Measurements from ENCODE around the gene FREM1.

The FREM1 gene

DNA sequence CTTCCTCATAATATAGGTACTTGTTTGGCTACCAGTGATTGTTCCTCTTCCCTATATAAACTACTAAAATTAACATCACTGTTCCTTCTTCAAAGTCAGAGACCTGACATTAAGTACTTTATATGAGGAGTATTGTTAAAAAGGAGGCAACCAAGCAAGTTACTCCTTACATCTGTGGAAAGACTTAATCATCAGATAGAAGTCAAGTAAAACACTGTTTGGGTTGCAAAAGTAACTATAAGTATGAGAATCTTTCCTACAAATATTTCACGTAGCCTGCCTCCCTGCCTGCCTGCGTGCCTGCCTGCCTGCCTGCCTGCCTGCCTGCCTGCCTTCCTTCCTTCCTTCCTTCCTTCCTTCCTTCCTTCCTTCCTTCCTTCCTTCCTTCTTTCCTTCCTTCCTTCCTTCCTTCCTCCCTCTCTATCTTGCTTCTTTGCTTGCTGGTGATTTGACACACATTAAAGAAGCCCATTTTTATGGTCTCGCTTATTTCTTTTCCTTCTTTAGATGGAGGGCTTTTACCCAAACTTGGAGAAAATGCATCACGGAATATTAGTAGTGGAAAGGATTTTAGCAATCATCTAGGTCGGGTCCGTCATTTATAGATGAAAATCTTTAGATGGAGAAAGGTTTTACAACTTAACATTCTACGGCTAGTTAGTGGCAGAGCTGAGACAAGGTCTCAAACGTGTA lies 190.9 kb downstream of the FREM1 start:
- Histone ChIP-seq H4K20me1 (ENCODE audit: insufficient read depth, low read length) (no peaks in the 10 kb centered on the region), H3K9ac (ENCODE audit: low read length) (no peak overlapping the region), H3K9me3 (ENCODE audit: low read length) (no peaks in the 10 kb centered on the region), H3F3A (ENCODE audit: insufficient read depth, low read length) (no peaks in the 10 kb centered on the region), H3K4me3 (ENCODE audit: low read depth, low read length, poor library complexity, severe bottlenecking) (no peak overlapping the region), H3K36me3 (ENCODE audit: insufficient read depth, low read length) (no peaks in the 10 kb centered on the region), H3K4me1 (ENCODE audit: insufficient read depth, low read length, severe bottlenecking) (no peaks in the 10 kb centered on the region), H3K79me2 (ENCODE audit: insufficient read depth, low read length) (no peaks in the 10 kb centered on the region), H3K27ac (ENCODE audit: low read depth, low read length, poor library complexity, severe bottlenecking) (no peak overlapping the region), H3K27me3 (ENCODE audit: insufficient read depth, low read length) (no peaks in the 10 kb centered on the region), H3K9me2 (ENCODE audit: low read depth, low read length) (no peaks in the 10 kb centered on the region), H3K4me2 (ENCODE audit: low read length) (no peak overlapping the region), H2AFZ (ENCODE audit: low read length) (no peak overlapping the region)
- TF ChIP-seq, protein P1, sequence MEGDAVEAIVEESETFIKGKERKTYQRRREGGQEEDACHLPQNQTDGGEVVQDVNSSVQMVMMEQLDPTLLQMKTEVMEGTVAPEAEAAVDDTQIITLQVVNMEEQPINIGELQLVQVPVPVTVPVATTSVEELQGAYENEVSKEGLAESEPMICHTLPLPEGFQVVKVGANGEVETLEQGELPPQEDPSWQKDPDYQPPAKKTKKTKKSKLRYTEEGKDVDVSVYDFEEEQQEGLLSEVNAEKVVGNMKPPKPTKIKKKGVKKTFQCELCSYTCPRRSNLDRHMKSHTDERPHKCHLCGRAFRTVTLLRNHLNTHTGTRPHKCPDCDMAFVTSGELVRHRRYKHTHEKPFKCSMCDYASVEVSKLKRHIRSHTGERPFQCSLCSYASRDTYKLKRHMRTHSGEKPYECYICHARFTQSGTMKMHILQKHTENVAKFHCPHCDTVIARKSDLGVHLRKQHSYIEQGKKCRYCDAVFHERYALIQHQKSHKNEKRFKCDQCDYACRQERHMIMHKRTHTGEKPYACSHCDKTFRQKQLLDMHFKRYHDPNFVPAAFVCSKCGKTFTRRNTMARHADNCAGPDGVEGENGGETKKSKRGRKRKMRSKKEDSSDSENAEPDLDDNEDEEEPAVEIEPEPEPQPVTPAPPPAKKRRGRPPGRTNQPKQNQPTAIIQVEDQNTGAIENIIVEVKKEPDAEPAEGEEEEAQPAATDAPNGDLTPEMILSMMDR (IDR thresholded peaks at IDR 0.05; ENCODE audit: low read length): no peak
- no peak for TF ChIP-seq EZH2 (IDR thresholded peaks at IDR 0.05; ENCODE audit: borderline replicate concordance, low read length)

DNA sequence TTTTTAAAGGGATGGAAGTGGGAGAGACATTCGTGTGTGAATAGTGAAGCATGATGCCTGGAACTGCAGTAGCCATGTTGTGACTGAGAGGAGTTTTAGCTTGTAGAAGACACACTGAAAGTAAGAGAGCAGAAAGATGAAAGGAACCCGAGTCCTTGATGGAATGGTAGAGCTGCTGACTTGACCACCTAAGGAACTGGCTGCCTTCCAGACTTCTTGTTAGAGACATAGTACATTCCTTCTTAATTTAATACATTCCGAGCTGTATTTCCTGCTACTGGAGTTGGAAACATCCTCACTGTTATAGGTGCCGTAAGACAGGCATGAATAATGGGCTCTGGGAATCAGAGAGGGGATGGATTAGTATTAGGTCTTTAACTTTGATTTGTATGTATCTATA lies 195.1 kb downstream of the FREM1 start:
- H4K20me1 ChIP-seq (ENCODE audit: insufficient read depth, low read length): no peaks in the 10 kb centered on the region
- H3K27me3 ChIP-seq (ENCODE audit: insufficient read depth, low read length): no peaks in the 10 kb centered on the region
- H3K27ac ChIP-seq (ENCODE audit: low read depth, low read length, poor library complexity, severe bottlenecking): no peak overlapping the region
- no peaks in the 10 kb centered on the region for H3K36me3 ChIP-seq (ENCODE audit: insufficient read depth, low read length)
- no peak overlapping the region for H3K4me3 ChIP-seq (ENCODE audit: low read depth, low read length, poor library complexity, severe bottlenecking)
- no peaks in the 10 kb centered on the region for H3K9me2 ChIP-seq (ENCODE audit: low read depth, low read length)
- H3K4me1 ChIP-seq (ENCODE audit: insufficient read depth, low read length, severe bottlenecking): no peaks in the 10 kb centered on the region
- no peak overlapping the region for H3K9ac ChIP-seq (ENCODE audit: low read length)
- no peaks in the 10 kb centered on the region for H3F3A ChIP-seq (ENCODE audit: insufficient read depth, low read length)
- H2AFZ ChIP-seq (ENCODE audit: low read length): no peak overlapping the region
- no peaks in the 10 kb centered on the region for H3K9me3 ChIP-seq (ENCODE audit: low read length)
- H3K79me2 ChIP-seq (ENCODE audit: insufficient read depth, low read length): no peaks in the 10 kb centered on the region
- H3K4me2 ChIP-seq (ENCODE audit: low read length): no peak overlapping the region
- TF ChIP-seq EZH2 (IDR thresholded peaks at IDR 0.05; ENCODE audit: borderline replicate concordance, low read length): no peak
- TF ChIP-seq, protein P1 (IDR thresholded peaks at IDR 0.05; ENCODE audit: low read length): no peak

GRCh38 chr9:14713187-14713767 lies 197.0 kb downstream of the FREM1 start:
- Histone ChIP-seq H3K9ac (ENCODE audit: low read length) (no peak overlapping the region), H3K36me3 (ENCODE audit: insufficient read depth, low read length) (no peaks in the 10 kb centered on the region), H3K79me2 (ENCODE audit: insufficient read depth, low read length) (no peaks in the 10 kb centered on the region), H3K4me2 (ENCODE audit: low read length) (no peak overlapping the region), H3K4me3 (ENCODE audit: low read depth, low read length, poor library complexity, severe bottlenecking) (no peak overlapping the region), H4K20me1 (ENCODE audit: insufficient read depth, low read length) (no peaks in the 10 kb centered on the region), H3F3A (ENCODE audit: insufficient read depth, low read length) (no peaks in the 10 kb centered on the region), H2AFZ (ENCODE audit: low read length) (no peak overlapping the region), H3K27me3 (ENCODE audit: insufficient read depth, low read length) (no peaks in the 10 kb centered on the region), H3K9me3 (ENCODE audit: low read length) (no peaks in the 10 kb centered on the region), H3K9me2 (ENCODE audit: low read depth, low read length) (no peaks in the 10 kb centered on the region), H3K27ac (ENCODE audit: low read depth, low read length, poor library complexity, severe bottlenecking) (no peak overlapping the region), H3K4me1 (ENCODE audit: insufficient read depth, low read length, severe bottlenecking) (no peaks in the 10 kb centered on the region)
- TF ChIP-seq, protein P1 (IDR thresholded peaks at IDR 0.05; ENCODE audit: low read length): no peak
- no peak for TF ChIP-seq EZH2 (IDR thresholded peaks at IDR 0.05; ENCODE audit: borderline replicate concordance, low read length)
